Choroid plexus epithelial cell (primary cell): ENCODE measurements around the gene ASCL2.
"Not testable (repeated sequence)": the region's sequence is repeated elsewhere in the genome, so short reads cannot be mapped to it uniquely, and the experiment has no call there.

Experiments used
- DNase-seq: peaks from one replicate; pipeline ENCODE4 v3.0.0-alpha.2; 2010; ENCODE audit warnings: low read depth
- H3K4me3 ChIP-seq: 2 replicates; pipeline ENCODE4 v1.5.1; 2011; ENCODE audit warnings: low read depth, mild to moderate bottlenecking, control low read depth, low read length, moderate library complexity
- TF ChIP-seq, protein P1 (sequence below): conservative IDR thresholded peaks from 2 replicates; pipeline ENCODE4 v1.5.1; 2011; ENCODE audit warnings: low read depth, mild to moderate bottlenecking, control low read depth, inconsistent platforms, low read length, moderate library complexity

Gene ASCL2

GRCh38 chr11:2248242-2248641, 22.1 kb downstream of the ASCL2 start:
- no peak overlapping the region for H3K4me3 ChIP-seq
- no peak for DNase-seq
- TF ChIP-seq, protein P1, sequence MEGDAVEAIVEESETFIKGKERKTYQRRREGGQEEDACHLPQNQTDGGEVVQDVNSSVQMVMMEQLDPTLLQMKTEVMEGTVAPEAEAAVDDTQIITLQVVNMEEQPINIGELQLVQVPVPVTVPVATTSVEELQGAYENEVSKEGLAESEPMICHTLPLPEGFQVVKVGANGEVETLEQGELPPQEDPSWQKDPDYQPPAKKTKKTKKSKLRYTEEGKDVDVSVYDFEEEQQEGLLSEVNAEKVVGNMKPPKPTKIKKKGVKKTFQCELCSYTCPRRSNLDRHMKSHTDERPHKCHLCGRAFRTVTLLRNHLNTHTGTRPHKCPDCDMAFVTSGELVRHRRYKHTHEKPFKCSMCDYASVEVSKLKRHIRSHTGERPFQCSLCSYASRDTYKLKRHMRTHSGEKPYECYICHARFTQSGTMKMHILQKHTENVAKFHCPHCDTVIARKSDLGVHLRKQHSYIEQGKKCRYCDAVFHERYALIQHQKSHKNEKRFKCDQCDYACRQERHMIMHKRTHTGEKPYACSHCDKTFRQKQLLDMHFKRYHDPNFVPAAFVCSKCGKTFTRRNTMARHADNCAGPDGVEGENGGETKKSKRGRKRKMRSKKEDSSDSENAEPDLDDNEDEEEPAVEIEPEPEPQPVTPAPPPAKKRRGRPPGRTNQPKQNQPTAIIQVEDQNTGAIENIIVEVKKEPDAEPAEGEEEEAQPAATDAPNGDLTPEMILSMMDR = no peak

- no peak for DNase-seq
- no peak overlapping the region for H3K4me3 ChIP-seq
- TF ChIP-seq, protein P1 = no peak
Observed at GRCh38 chr11:2247496-2247895, 22.9 kb downstream of the ASCL2 start.

GRCh38 chr11:2240834-2241233, 29.6 kb downstream of the ASCL2 start:
- no peak for DNase-seq
- TF ChIP-seq, protein P1 = no peak
- no peak overlapping the region for H3K4me3 ChIP-seq

DNA sequence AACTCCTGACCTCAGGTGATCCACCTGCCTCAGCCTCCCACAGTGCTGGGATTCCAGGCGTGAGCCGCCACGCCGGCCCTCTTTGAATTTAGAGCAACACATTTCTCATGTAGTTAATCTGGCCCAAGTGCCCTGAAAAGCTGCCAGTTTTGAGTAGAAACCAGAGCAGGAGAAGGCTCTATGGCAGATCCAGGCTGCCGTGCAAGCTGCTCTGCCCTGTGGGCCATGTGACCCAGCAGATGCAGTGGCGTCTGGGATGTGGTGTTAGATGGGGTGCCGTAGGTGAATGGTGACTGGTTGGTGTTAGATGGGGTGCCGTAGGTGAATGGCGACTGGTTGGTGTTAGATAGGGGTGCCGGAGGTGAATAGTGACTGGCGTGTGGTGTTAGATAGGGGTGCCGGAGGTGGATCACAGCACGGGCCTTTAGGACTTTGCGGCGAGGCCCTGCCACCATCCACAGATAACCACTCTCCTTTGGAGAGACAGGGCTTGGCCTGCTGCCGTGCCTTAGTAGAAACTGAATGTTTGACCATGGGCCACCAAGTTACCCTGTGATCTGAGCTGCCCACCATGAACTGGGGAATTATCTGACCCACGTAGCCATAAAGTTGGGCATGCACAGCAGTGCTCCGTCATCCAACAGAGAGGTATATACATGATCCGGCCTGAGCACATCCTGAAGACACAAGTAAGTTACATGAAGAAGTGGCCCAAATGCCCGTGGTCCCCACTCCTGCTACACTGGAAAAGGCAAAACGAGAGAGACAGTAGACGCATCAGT, 32.7 kb downstream of the ASCL2 start:
- no peak for DNase-seq
- TF ChIP-seq, protein P1 = no peak
- no peak overlapping the region for H3K4me3 ChIP-seq

GRCh38 chr11:2236381-2237134, 33.8 kb downstream of the ASCL2 start:
- not testable (repeated sequence) for DNase-seq, H3K4me3 ChIP-seq

- no peak overlapping the region for H3K4me3 ChIP-seq
- TF ChIP-seq, protein P1 = no peak
- DNase-seq = no peak
Observed at GRCh38 chr11:2235588-2236326, 34.6 kb downstream of the ASCL2 start.

DNA sequence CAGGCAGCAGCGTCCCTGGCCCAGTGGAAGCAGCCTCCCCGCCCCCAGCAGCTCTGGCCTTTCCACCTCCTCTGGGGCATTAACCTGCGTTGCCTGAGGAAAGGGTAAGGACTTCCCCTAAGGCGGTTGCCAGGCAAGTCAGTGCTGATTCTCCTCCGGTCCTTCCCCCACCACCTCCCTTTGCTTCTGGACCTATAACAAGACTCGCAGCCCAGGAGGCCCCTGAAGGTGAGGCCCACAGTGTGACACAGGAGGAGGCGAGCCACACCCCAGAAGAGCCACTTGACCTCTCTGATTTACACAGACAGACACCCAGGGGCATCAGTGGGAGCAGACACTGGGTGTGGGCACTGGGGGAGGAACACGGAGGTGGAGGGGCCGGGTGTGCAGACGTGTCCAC, 35.4 kb downstream of the ASCL2 start:
- no peak overlapping the region for H3K4me3 ChIP-seq
- TF ChIP-seq, protein P1 = no peak
- DNase-seq = no peak
